Small intestine (tissue), 7 donors: Measurements from ENCODE around the gene A3GALT2. TPM values are rescaled to one million over a fixed set of nuclear protein-coding genes. Genes with fewer than 3 reads are reported as not detected.

Experiments
- DNase-seq, 2 donors: peaks; one replicate each; pipeline versions ENCODE4 v3.0.0 to v3.0.0-alpha.2; 2013
- FAIRE-seq: peaks from 2 replicates; lab custom pipeline; 2012; peaks lifted over from hg19 to GRCh38; lab: Jason Lieb, UNC
- H3K27ac ChIP-seq, 3 donors: one replicate each; pipeline ENCODE4 v1.5.1; 2013; ENCODE audit warnings: low read length in 2 of 3, mild to moderate bottlenecking in 2 of 3, control low read depth in 1 of 3, inconsistent platforms in 1 of 3, low read depth in 1 of 3, moderate library complexity in 1 of 3
- H3K27me3 ChIP-seq, 3 donors: one replicate each; pipeline ENCODE4 v1.6.1; 2013; ENCODE audit warnings: low read length in 3 of 3, inconsistent platforms in 1 of 3; ENCODE audit not compliant: control insufficient read depth in 3 of 3, insufficient read depth in 3 of 3
- H3K36me3 ChIP-seq, 3 donors: one replicate each; pipeline ENCODE4 v1.6.1; 2013; ENCODE audit warnings: low read length in 3 of 3, inconsistent platforms in 1 of 3, low read depth in 1 of 3, mild to moderate bottlenecking in 1 of 3, moderate library complexity in 1 of 3; ENCODE audit not compliant: control insufficient read depth in 3 of 3, insufficient read depth in 2 of 3
- H3K4me1 ChIP-seq, 3 donors: one replicate each; pipeline ENCODE4 v1.6.1; 2013; ENCODE audit warnings: low read length in 2 of 3, inconsistent platforms in 1 of 3, low read depth in 1 of 3, mild to moderate bottlenecking in 1 of 3, moderate library complexity in 1 of 3; ENCODE audit not compliant: control insufficient read depth in 3 of 3, insufficient read depth in 2 of 3
- H3K4me3 ChIP-seq, 3 donors: one replicate each; pipeline ENCODE4 v1.5.1; 2013; ENCODE audit warnings: low read length in 3 of 3, control low read depth in 1 of 3, inconsistent platforms in 1 of 3, low read depth in 1 of 3, mild to moderate bottlenecking in 1 of 3, moderate library complexity in 1 of 3
- H3K9me3 ChIP-seq, 2 donors: one replicate each; pipeline ENCODE4 v1.6.1; 2013; ENCODE audit warnings: low read depth in 1 of 2, low read length in 1 of 2; ENCODE audit not compliant: control insufficient read depth in 2 of 2, insufficient read depth in 1 of 2
- WGBS, 3 donors: extraction: QIAGEN DNeasy Blood & Tissue Kit; methylation state at CpG; one replicate each; pipeline ENCODE4 v1.1.7; 2013; 5-methylcytosine and 5-hydroxymethylcytosine counted together
- polyA plus RNA-seq, 4 donors: library from polyadenylated mRNA; stranded (reverse) in 3 of 4; unstranded in 1 of 4; fragments of 200-250 nt in 3 of 4; fragments of 120-200 nt in 1 of 4; gene quantifications; one replicate each; pipeline versions ENCODE4 v1.2.1 to v1.2.3, GENCODE V29; 2013
- donor health status: healthy with polysubstance abuse.
- donor health status: control.
- donor health status: control.
- donor health status: Bipolar disorder and iron deficiency.
- donor health status: healthy.

The A3GALT2 gene
- polyA plus RNA-seq, 4 donors = 0.04 TPM; not detected in 3

DNA sequence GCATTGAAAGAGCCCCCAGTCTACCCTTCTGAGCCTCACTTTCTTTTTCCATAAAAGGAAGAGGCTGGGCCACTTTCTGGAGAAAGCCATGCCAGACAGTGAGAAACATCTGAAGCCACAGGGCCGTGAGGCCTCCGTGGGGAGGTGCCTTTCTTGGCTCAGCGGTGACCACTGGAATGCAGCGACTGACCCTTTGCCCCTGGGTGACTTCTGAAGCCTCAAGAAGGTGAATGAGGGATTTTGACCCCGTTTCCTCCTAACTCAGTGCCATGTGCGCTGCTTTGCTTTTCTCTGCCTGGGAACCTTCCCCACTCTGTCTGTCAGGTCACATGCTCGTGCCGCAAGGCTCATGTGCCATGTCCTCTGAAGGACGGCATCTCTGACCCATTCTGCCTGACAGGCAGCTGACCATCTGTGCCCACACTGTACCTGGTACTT is 44.7 kb upstream of the A3GALT2 start:
- WGBS, 3 donors = 52 to 73% (median 59%) methylated on average over 9 of the region's 9 CpGs
- FAIRE-seq = no peak

DNA sequence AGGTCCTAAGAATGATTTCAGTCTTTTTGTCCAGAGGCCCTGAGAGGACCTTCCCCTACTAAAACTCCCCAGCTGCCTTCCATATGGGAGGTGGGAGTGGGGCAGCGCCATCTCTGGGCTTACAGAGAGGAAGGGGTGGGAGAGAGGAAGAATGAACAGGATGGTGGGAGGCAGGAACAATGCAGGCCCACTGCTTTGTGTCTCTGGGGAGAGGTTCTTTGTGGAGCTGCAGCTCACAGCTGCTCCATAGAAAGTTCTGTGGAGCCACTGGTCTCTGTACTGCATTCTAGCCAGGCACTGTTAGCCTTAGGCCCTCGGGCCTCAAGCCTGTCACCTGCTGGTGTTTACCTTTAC is 43.6 kb upstream of the A3GALT2 start:
- FAIRE-seq = no peak
- 49 to 74% (median 63%) methylated on average over 2 of the region's 2 CpGs for WGBS, 3 donors

More for the DNA sequence above, 44.7 kb upstream of the A3GALT2 start:
- Histone ChIP-seq H3K4me3 (no peak overlapping the region), H3K9me3 (no peaks in the 10 kb centered on the region), H3K4me1 (peaks cover 0 to 24% (median 0%) of the 10 kb centered on the region in 3 donors), H3K27me3 (no peaks in the 10 kb centered on the region), H3K27ac (peak overlapping the region in 1 of 3 donors; percentile 83), H3K36me3 (peaks cover 0 to 47% (median 0%) of the 10 kb centered on the region in 3 donors)
- DNase-seq = no peak

DNA sequence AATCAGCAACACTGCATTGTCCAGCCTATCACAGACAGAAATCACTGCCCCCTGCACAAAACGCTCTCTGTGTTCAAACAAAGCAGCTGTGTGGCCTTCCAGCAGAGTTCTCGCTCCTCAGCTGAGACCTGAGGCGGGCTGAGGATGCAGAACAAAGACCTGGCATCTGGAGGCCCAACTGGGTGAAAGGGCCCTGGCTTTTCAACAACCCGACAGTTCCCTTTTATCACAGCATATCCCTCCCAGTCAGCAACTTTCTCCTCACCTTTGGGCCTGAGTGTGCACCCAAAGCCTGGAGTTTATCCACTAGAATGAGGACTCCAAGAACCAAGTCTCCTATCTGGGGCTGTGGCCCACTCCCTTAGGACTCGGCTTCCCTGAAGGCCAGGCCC is 42.6 kb upstream of the A3GALT2 start:
- 66 to 70% (median 69%) methylated on average over 5 of the region's 5 CpGs for WGBS, 3 donors
- DNase-seq = no peak
- H3K9me3 ChIP-seq = no peaks in the 10 kb centered on the region
- peaks cover 0 to 30% (median 0%) of the 10 kb centered on the region in 3 donors for H3K36me3 ChIP-seq
- H3K27ac ChIP-seq = peak overlapping the region in 2 of 3 donors; percentile 77 to 83
- H3K4me1 ChIP-seq = peaks cover 0 to 24% (median 0%) of the 10 kb centered on the region in 3 donors
- no peak overlapping the region for H3K4me3 ChIP-seq
- H3K27me3 ChIP-seq = no peaks in the 10 kb centered on the region
- no peak for FAIRE-seq

More for the DNA sequence above, 43.6 kb upstream of the A3GALT2 start:
- Histone ChIP-seq H3K4me3 (no peak overlapping the region), H3K4me1 (peaks cover 0 to 24% (median 0%) of the 10 kb centered on the region in 3 donors), H3K27me3 (no peaks in the 10 kb centered on the region), H3K27ac (peak overlapping the region in 2 of 3 donors; percentile 77 to 83), H3K9me3 (no peaks in the 10 kb centered on the region), H3K36me3 (peaks cover 0 to 40% (median 0%) of the 10 kb centered on the region in 3 donors)
- no peak for DNase-seq

DNA sequence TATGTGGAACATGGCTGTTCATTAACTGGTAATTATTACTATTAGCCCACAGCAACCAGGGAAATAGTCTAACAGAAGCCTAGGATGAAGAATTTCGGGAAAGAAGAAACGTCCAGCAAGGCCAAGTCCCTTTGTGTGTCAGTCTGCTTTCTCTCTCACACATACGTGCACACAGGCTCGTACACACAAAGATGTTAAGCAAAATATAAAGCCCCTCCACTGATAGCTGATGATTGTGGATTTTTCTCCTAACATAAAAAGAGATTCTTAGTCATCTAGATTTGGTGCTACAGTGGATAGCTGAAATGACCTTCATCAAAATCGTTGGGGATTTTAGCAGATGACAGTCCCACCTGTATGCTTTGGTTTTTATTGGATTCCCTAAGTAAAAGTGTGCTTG is 42.1 kb upstream of the A3GALT2 start:
- Histone ChIP-seq H3K36me3 (peaks cover 0 to 25% (median 0%) of the 10 kb centered on the region in 3 donors), H3K4me1 (peaks cover 0 to 24% (median 0%) of the 10 kb centered on the region in 3 donors), H3K27me3 (no peaks in the 10 kb centered on the region), H3K9me3 (no peaks in the 10 kb centered on the region), H3K27ac (peak overlapping the region in 2 of 3 donors; percentile 77 to 83), H3K4me3 (no peak overlapping the region)
- DNase-seq (no peak), FAIRE-seq (no peak)
- 65 to 73% (median 72%) methylated on average over 5 of the region's 5 CpGs for WGBS, 3 donors

DNA sequence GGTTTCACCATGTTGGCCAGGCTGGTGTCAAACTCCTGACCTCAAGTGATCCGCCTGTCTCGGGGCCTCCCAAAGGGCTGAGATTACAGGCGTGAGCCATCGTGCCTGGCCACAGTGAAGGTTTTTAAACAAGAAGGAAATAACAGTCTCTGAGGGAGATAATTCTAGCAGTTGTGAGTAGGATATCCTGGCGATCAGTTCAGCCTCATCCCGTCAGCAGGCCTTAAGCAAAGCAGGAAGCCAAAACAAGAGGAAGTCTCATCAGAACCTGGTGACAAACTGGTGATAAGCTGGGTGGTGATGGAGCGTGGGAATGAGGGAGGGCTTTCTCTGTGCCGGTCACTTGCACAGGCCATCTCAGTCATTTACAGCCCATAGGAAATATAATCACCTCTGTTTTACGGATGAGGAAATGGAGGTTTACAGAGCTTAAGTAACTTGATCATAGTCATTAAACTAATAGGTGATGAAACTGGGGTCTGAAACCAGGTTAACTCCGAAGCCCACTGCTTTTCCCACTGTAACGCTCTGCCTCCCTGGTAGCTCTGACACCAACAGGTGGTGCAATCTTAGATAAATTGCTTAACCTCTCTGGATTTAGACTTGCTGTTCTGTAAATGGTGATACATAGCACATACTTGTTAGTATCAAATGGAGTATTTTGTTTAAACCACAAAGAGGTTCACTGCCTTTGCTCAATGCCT is 40.8 kb upstream of the A3GALT2 start:
- H3K4me1 ChIP-seq = peaks cover 0 to 24% (median 0%) of the 10 kb centered on the region in 3 donors
- DNase-seq (no peak), FAIRE-seq (no peak)
- H3K27ac ChIP-seq = peak overlapping the region in 1 of 3 donors; percentile 43
- H3K4me3 ChIP-seq = no peak overlapping the region
- 67 to 86% (median 84%) methylated on average over 11 of the region's 11 CpGs for WGBS, 3 donors
- H3K9me3 ChIP-seq = no peaks in the 10 kb centered on the region
- no peaks in the 10 kb centered on the region for H3K27me3 ChIP-seq
- peaks cover 0 to 17% (median 0%) of the 10 kb centered on the region in 3 donors for H3K36me3 ChIP-seq

DNA sequence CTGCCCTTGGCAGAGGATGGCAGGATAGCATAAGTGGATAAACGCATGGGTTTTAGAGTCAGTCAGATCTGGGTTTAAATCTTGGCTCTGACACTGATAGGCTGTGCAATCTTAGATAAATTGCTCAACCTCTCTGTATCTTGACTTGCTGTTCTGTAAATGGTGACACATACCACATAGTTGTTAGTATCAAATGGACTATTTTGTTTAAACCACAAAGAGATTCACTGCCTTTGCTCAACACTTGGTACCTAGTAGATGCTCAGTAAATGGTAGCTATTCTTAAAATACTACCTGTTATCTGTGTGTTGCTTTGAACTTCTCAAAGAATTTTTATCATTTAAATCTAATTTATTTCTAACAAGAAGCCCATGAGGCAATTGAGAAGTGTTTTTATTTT is 39.5 kb upstream of the A3GALT2 start:
- no peaks in the 10 kb centered on the region for H3K27me3 ChIP-seq
- no peak overlapping the region for H3K27ac ChIP-seq
- no peak for FAIRE-seq
- H3K4me1 ChIP-seq = peaks cover 0 to 20% (median 0%) of the 10 kb centered on the region in 3 donors
- 82 to 94% (median 85%) methylated on average over 1 of the region's 1 CpG for WGBS, 3 donors
- no peaks in the 10 kb centered on the region for H3K9me3 ChIP-seq
- DNase-seq = no peak
- peaks cover 0 to 15% (median 0%) of the 10 kb centered on the region in 3 donors for H3K36me3 ChIP-seq
- no peak overlapping the region for H3K4me3 ChIP-seq

DNA sequence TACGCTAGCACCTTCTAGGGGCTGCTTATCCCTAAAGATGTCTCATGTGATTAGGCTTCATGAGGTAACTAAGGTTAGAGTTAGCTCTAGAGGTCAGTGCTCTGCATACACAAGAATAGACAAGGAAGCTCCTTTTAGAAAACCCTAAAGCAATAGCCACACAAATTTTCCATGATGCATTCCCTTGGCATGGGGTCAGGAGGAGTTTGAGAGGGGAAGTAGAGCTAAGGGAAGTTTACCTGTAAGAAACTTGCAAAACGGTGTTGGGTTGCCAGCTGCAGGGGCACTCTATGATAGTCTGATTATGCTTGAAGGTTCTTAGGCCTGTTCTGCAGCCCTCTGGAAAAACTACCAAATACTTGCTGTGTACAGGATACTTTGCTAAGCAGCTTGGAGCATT is 39.0 kb upstream of the A3GALT2 start:
- no peak for FAIRE-seq
- WGBS, 3 donors = 86 to 93% (median 88%) methylated on average over 2 of the region's 2 CpGs
- H3K9me3 ChIP-seq = no peaks in the 10 kb centered on the region

DNA sequence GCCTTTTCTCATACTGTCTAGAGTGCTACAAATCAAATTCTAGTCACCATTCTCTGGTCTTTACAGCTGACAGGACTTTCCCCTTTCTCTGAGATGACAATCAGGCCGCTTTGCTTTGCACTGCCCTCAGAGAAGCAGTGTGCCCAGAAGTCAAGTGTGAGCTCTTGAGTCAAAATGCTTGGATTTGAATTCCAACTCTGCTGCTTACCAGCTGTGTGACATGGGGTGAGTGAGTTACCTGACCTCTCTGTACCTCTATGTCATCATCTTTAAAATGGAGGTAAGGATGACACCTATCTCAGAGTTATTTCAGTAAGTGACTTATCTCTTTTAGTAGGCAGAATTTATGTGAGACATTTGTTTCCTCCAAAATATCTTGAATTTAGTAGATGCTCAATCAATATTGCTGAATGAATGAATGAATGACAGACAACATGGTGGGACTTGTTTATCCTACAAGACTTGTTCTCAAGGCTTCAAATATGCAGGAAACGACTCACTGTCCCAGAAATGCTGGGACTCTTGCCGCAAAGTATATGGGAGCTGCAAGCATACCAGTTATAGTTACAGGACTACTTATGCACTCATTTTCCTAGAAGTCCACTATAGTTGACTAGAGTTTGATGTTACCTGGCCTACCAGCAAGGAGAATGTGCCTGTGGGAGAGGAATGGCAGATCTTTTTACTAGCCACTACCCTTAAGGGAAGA is 38.1 kb upstream of the A3GALT2 start:
- no peak overlapping the region for H3K27ac ChIP-seq
- H3K27me3 ChIP-seq = no peaks in the 10 kb centered on the region
- no peak for FAIRE-seq
- no peaks in the 10 kb centered on the region for H3K9me3 ChIP-seq
- H3K36me3 ChIP-seq = peaks cover 0 to 20% (median 0%) of the 10 kb centered on the region in 3 donors
- peaks cover 0 to 6% (median 0%) of the 10 kb centered on the region in 3 donors for H3K4me1 ChIP-seq
- DNase-seq = no peak
- H3K4me3 ChIP-seq = no peak overlapping the region
- 88 to 94% (median 90%) methylated on average over 3 of the region's 3 CpGs for WGBS, 3 donors

More for the DNA sequence above, 39.0 kb upstream of the A3GALT2 start:
- Histone ChIP-seq H3K4me3 (no peak overlapping the region), H3K4me1 (peaks cover 0 to 16% (median 0%) of the 10 kb centered on the region in 3 donors), H3K27ac (no peak overlapping the region), H3K36me3 (peaks cover 0 to 14% (median 0%) of the 10 kb centered on the region in 3 donors), H3K27me3 (no peaks in the 10 kb centered on the region)
- no peak for DNase-seq
